Esophagus muscularis mucosa (tissue), 3 donors: ENCODE measurements around the gene ST8SIA5.

Experiments
- POLR2A ChIP-seq: fragments of 450-650 bp; IDR thresholded peaks from one replicate; pipeline ENCODE4 v1.6.1; 2017; ENCODE audit warnings: antibody characterized with exemption, moderate library complexity, mild to moderate bottlenecking, low read depth
- POLR2AphosphoS5 ChIP-seq, 2 donors: sonication (generic); formaldehyde crosslinking; IDR thresholded peaks; one replicate each; pipeline ENCODE4 v1.6.1; 2017; ENCODE audit warnings: antibody characterized with exemption in 2 of 2
- TF ChIP-seq, protein P1 (sequence below), 3 experiments: fragments of 200-600 bp in 2 of 3; fragments of 450-650 bp in 1 of 3; sonication (generic) in 2 of 3; IDR thresholded peaks; one replicate each; pipeline ENCODE4 v1.5.1; 2017 to 2019; ENCODE audit warnings: antibody characterized with exemption in 3 of 3, mild to moderate bottlenecking in 2 of 3, moderate library complexity in 1 of 3

DNA sequence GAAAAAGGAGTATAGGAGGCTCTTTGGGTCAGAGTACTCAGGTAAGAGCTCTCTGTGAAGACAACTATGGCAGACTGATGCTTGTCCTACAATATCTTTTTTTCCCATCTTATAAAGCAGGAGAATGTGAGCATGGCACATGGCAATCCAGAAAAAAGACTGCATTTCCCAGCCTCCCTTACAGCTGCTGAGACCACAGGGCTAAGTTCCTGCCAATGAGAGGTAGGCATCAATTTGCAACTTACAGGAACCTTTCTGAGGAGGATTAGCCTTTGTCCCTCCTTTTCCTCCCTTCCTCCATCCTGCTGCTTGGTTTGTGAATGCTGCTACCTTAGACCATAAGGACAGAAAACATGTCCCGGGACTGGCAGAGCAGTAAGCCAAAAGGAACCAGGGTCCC lies 37.8 kb upstream of the ST8SIA5 start:
- no peak for TF ChIP-seq POLR2AphosphoS5 (IDR thresholded peaks at IDR 0.05)
- TF ChIP-seq, protein P1, sequence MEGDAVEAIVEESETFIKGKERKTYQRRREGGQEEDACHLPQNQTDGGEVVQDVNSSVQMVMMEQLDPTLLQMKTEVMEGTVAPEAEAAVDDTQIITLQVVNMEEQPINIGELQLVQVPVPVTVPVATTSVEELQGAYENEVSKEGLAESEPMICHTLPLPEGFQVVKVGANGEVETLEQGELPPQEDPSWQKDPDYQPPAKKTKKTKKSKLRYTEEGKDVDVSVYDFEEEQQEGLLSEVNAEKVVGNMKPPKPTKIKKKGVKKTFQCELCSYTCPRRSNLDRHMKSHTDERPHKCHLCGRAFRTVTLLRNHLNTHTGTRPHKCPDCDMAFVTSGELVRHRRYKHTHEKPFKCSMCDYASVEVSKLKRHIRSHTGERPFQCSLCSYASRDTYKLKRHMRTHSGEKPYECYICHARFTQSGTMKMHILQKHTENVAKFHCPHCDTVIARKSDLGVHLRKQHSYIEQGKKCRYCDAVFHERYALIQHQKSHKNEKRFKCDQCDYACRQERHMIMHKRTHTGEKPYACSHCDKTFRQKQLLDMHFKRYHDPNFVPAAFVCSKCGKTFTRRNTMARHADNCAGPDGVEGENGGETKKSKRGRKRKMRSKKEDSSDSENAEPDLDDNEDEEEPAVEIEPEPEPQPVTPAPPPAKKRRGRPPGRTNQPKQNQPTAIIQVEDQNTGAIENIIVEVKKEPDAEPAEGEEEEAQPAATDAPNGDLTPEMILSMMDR (IDR thresholded peaks at IDR 0.05), result no peak
- TF ChIP-seq POLR2A, result no peak
